ENCODE data around the gene NBAS. TPM values are rescaled to one million over a fixed set of nuclear protein-coding genes. Genes with fewer than 3 reads are reported as not detected.

Gene NBAS
- total and polyA plus RNA-seq, 2 donors (not counting 3 experiments of a cell fraction or from before 2014, with no cell fraction given) = 29.4 to 43.0 TPM

DNA sequence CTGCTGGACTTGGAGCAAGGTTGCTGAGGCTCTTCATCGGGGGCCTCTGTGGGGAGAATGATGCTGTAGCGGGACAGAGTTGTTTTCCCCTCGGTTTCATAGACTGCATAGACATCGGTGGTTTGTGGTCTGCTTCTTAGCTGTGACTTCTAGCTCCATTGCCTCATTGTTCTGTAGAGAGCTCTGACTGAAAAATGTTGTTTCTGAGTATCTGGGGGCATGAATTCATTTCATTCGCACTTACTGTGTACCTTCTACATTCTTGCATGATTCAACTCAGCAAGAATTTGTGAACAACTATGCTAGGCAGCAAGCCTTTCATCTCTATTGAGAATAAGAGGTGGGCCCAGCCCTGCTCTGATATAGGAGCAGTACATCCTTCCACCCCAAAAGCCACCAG, 406.8 kb downstream of the NBAS start:
- Histone ChIP-seq H3K36me3 (ENCODE audit: control insufficient read depth in 2 of 2, extremely low read depth in 1 of 2, insufficient read depth in 2 of 2, low read length in 2 of 2) (no peaks in the 10 kb centered on the region), H4K20me1 (replicated peaks; ENCODE audit: control insufficient read depth, extremely low read depth, insufficient read depth, low read length) (no peaks in the 10 kb centered on the region), H3K9ac (replicated peaks; ENCODE audit: extremely low read depth, insufficient read depth, low read length) (no peak overlapping the region), H3K27ac (ENCODE audit: insufficient read depth, low read depth, low read length) (no peak overlapping the region), H3K4me1 (ENCODE audit: control insufficient read depth, extremely low read depth, insufficient read depth, low read length) (no peaks in the 10 kb centered on the region), H3K4me2 (ENCODE audit: insufficient read depth, low read length) (no peak overlapping the region), H2AFZ (ENCODE audit: low read depth, low read length) (no peak overlapping the region), H3K9me3 (replicated peaks; ENCODE audit: control insufficient read depth, insufficient read depth, low read length) (no peaks in the 10 kb centered on the region), H3K4me3 (replicated peaks in 1 of 3; ENCODE audit: insufficient read depth in 1 of 3, low read depth in 1 of 3, low read length in 3 of 3) (no peak overlapping the region), H3K9me1 (replicated peaks; ENCODE audit: control insufficient read depth, extremely low read depth, insufficient read depth, low read length) (no peaks in the 10 kb centered on the region), H3K27me3 (ENCODE audit: control insufficient read depth in 2 of 2, insufficient read depth in 2 of 2, low read length in 2 of 2) (no peaks in the 10 kb centered on the region), H3K79me2 (ENCODE audit: control insufficient read depth, insufficient read depth, low read length) (no peaks in the 10 kb centered on the region)
- BruUV-seq (replicated peaks) = no TSS peak
- FAIRE-seq = no peak
- DNase-seq (ENCODE audit: low read depth, low spot score) = no peak
- POLR2A ChIA-PET = no interaction called here
- TF ChIP-seq JUN (IDR thresholded peaks at IDR 0.05; ENCODE audit: borderline replicate concordance, insufficient read depth, insufficient read length, low read depth) (no peak), MYC (IDR thresholded peaks at IDR 0.05; ENCODE audit: low read depth, low read length) (no peak), EZH2 (IDR thresholded peaks at IDR 0.05; ENCODE audit: borderline replicate concordance, low read depth, low read length, severe bottlenecking) (no peak), POLR2AphosphoS5 (IDR thresholded peaks at IDR 0.05; ENCODE audit: insufficient read depth, low read depth, low read length) (no peak), GATA2 (IDR thresholded peaks at IDR 0.05; ENCODE audit: insufficient read depth, insufficient read length, low read depth, low read length) (no peak), POLR2A (IDR thresholded peaks at IDR 0.05; ENCODE audit: low read depth, low read length) (no peak), FOS (IDR thresholded peaks at IDR 0.05; ENCODE audit: borderline replicate concordance, insufficient read depth, low read length) (no peak)
- TF ChIP-seq, protein P1, sequence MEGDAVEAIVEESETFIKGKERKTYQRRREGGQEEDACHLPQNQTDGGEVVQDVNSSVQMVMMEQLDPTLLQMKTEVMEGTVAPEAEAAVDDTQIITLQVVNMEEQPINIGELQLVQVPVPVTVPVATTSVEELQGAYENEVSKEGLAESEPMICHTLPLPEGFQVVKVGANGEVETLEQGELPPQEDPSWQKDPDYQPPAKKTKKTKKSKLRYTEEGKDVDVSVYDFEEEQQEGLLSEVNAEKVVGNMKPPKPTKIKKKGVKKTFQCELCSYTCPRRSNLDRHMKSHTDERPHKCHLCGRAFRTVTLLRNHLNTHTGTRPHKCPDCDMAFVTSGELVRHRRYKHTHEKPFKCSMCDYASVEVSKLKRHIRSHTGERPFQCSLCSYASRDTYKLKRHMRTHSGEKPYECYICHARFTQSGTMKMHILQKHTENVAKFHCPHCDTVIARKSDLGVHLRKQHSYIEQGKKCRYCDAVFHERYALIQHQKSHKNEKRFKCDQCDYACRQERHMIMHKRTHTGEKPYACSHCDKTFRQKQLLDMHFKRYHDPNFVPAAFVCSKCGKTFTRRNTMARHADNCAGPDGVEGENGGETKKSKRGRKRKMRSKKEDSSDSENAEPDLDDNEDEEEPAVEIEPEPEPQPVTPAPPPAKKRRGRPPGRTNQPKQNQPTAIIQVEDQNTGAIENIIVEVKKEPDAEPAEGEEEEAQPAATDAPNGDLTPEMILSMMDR (IDR thresholded peaks at IDR 0.05; ENCODE audit: extremely low read depth in 1 of 2, insufficient read depth in 1 of 2, low read depth in 1 of 2, low read length in 2 of 2) = no peak
- TF ChIP-seq, protein P2, sequence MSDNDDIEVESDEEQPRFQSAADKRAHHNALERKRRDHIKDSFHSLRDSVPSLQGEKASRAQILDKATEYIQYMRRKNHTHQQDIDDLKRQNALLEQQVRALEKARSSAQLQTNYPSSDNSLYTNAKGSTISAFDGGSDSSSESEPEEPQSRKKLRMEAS (IDR thresholded peaks at IDR 0.05; ENCODE audit: insufficient read depth, insufficient read length) = no peak
- intact Hi-C loops (cut with micrococcal nuclease) (no loop called here), dilution Hi-C loops (cut with MboI; ENCODE audit: extremely low pct_ligation_motif_present, low sequenced_read_pairs) (no loop called here)
- CTCF ChIA-PET = no interaction called here

All from endothelial cell of umbilical vein (primary cell).